Gastroesophageal sphincter (tissue), 4 donors: ENCODE measurements around the gene THRB. TPM values are rescaled to one million over a fixed set of nuclear protein-coding genes. Genes with fewer than 3 reads are reported as not detected.

ENCODE experiments used
- ATAC-seq: fragments of 150-250 bp; one replicate; pipeline ENCODE4 v1.9.1; 2016; ENCODE audit warnings: mild to moderate bottlenecking, moderate library complexity
- H3K27ac ChIP-seq, 4 donors: fragments of 200-600 bp; sonication (generic) in 3 of 4; 1 replicate in 3 of 4; 2 replicates in 1 of 4; pipeline ENCODE4 v1.5.1; 2016 to 2019
- H3K27me3 ChIP-seq: fragments of 200-600 bp; sonication (generic); one replicate; pipeline ENCODE4 v1.5.1; 2019
- H3K36me3 ChIP-seq, 2 donors: fragments of 200-600 bp; sonication (generic); one replicate each; pipeline ENCODE4 v1.5.1; 2019; ENCODE audit warnings: control low read depth in 1 of 2
- H3K4me1 ChIP-seq, 3 donors: fragments of 200-600 bp; sonication (generic); 1 replicate in 2 of 3; 2 replicates in 1 of 3; pipeline ENCODE4 v1.5.1; 2016 to 2019; ENCODE audit warnings: control low read depth in 2 of 3
- H3K4me3 ChIP-seq, 2 donors: fragments of 200-600 bp; sonication (generic); one replicate each; pipeline ENCODE4 v1.5.1; 2019; ENCODE audit warnings: mild to moderate bottlenecking in 1 of 2, moderate library complexity in 1 of 2
- H3K9me3 ChIP-seq, 3 donors: fragments of 200-600 bp; sonication (generic); one replicate each; pipeline ENCODE4 v1.5.1; 2017 to 2019; ENCODE audit warnings: control low read depth in 2 of 3
- EP300 ChIP-seq: sonication (generic); formaldehyde crosslinking; IDR thresholded peaks from one replicate; pipeline ENCODE4 v1.6.1; 2017; ENCODE audit warnings: antibody characterized with exemption, mild to moderate bottlenecking
- POLR2A ChIP-seq, 2 donors: fragments of 450-650 bp; IDR thresholded peaks; one replicate each; pipeline ENCODE4 v1.6.1; 2017; ENCODE audit warnings: antibody characterized with exemption in 2 of 2, mild to moderate bottlenecking in 2 of 2, moderate library complexity in 1 of 2
- POLR2AphosphoS5 ChIP-seq: sonication (generic); formaldehyde crosslinking; IDR thresholded peaks from one replicate; pipeline ENCODE4 v1.6.1; 2017; ENCODE audit warnings: antibody characterized with exemption
- WGBS, 2 donors: methylation state at CpG; one replicate each; pipeline ENCODE4 v1.1.5; 2018; ENCODE audit warnings: low coverage in 1 of 2; 5-methylcytosine and 5-hydroxymethylcytosine counted together
- total RNA-seq, 4 donors: library from RNA; depleted of rRNA; stranded (reverse); fragments of >200 nt; gene quantifications; one replicate each; pipeline ENCODE4 v1.1.0, GENCODE V29; 2016
- TF ChIP-seq, protein P1 (sequence below), 4 experiments: fragments of 200-600 bp in 2 of 4; fragments of 450-650 bp in 2 of 4; sonication (generic) in 1 of 4; IDR thresholded peaks; one replicate each; pipeline ENCODE4 v1.5.1; 2017 to 2019; ENCODE audit warnings: antibody characterized with exemption in 4 of 4, mild to moderate bottlenecking in 2 of 4, moderate library complexity in 2 of 4

Gene THRB
- total RNA-seq, 4 donors from 2014 or later = 42.5 to 61.9 (median 55.8) TPM

DNA sequence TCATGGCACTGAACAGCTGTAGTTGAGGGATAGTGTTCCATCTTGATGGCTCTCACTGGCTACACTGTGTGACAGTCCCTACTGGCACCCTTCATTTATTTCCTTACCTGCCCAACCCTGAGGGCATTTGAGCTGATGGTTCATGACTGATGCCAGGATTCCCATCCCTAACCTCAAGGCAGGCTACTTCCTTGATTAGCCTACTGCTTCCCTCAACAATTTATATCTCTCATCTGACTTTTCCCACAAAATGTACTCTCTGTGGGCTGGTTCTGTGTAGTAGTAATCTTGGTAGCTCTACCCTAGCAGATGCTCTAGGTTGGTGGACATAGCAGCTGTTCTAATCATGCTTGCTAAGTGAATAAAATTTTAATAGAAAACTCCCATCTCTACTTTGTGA lies 106.0 kb downstream of the THRB start:
- Histone ChIP-seq H3K27me3 (no peaks in the 10 kb centered on the region), H3K4me3 (no peak overlapping the region), H3K36me3 (no peaks in the 10 kb centered on the region), H3K4me1 (peaks cover 3 to 82% (median 19%) of the 10 kb centered on the region in 3 donors), H3K27ac (peak overlapping the region; percentile 15 to 77 (median 72)), H3K9me3 (no peaks in the 10 kb centered on the region)
- no peak for ATAC-seq
- no peak for TF ChIP-seq POLR2AphosphoS5
- TF ChIP-seq, protein P1, sequence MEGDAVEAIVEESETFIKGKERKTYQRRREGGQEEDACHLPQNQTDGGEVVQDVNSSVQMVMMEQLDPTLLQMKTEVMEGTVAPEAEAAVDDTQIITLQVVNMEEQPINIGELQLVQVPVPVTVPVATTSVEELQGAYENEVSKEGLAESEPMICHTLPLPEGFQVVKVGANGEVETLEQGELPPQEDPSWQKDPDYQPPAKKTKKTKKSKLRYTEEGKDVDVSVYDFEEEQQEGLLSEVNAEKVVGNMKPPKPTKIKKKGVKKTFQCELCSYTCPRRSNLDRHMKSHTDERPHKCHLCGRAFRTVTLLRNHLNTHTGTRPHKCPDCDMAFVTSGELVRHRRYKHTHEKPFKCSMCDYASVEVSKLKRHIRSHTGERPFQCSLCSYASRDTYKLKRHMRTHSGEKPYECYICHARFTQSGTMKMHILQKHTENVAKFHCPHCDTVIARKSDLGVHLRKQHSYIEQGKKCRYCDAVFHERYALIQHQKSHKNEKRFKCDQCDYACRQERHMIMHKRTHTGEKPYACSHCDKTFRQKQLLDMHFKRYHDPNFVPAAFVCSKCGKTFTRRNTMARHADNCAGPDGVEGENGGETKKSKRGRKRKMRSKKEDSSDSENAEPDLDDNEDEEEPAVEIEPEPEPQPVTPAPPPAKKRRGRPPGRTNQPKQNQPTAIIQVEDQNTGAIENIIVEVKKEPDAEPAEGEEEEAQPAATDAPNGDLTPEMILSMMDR (IDR thresholded peaks at IDR 0.05) = no peak
- TF ChIP-seq POLR2A (IDR thresholded peaks at IDR 0.05) = no peak
- TF ChIP-seq EP300 = no peak

DNA sequence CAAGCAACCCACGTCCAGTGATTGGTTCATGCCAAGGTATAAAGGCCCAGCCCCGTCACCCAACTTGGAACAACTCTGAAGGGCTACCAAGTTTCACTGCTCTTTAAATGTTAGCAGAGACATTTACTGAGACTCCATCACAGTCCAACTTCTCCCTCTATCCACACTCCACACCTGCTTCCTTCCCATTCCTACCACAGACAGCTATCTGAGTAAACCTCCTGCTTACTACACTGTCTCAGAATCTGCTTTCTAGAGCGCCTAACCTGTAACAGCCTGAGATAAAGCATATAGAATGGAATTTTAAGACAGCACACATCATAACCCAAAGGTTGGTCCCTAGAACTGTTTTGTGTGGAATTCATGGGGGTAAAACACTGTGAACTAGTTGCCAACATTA lies 106.5 kb downstream of the THRB start:
- WGBS, 2 donors = 85 to 90% methylated on average over 2 of the region's 3 CpGs
- Histone ChIP-seq H3K4me3 (no peak overlapping the region), H3K4me1 (peaks cover 3 to 80% (median 19%) of the 10 kb centered on the region in 3 donors), H3K27ac (peak overlapping the region; percentile 15 to 77 (median 72)), H3K9me3 (no peaks in the 10 kb centered on the region), H3K36me3 (no peaks in the 10 kb centered on the region), H3K27me3 (no peaks in the 10 kb centered on the region)
- ATAC-seq = no peak
- TF ChIP-seq, protein P1 (IDR thresholded peaks at IDR 0.05) = no peak
- no peak for TF ChIP-seq POLR2A (IDR thresholded peaks at IDR 0.05)
- no peak for TF ChIP-seq POLR2AphosphoS5
- TF ChIP-seq EP300 = no peak

DNA sequence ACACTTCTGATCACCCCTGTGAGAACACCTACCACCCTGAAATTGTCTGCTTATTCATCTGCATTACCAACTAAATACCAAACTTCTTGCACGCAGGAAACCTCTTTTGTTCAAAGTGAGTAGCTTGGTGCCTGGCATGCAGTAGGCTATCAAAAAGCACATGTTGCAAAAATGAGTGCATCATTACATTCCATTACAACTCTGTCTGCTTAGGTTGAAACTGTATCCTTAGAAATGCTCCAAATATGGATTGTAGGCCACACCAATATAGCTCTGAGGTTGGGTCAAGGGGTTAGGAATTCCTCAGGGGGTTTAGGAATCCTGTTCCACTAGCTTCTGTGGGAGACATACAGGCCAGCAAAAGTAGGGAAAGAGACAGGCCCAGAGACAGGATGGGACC lies 107.2 kb downstream of the THRB start:
- peak overlapping the region in 3 of 4 donors; percentile 70 to 77 (median 75) for H3K27ac ChIP-seq
- TF ChIP-seq POLR2AphosphoS5 (no peak), POLR2A (IDR thresholded peaks at IDR 0.05) (no peak), EP300 (no peak)
- TF ChIP-seq, protein P1 (IDR thresholded peaks at IDR 0.05) = no peak
- H3K4me1 ChIP-seq = peaks cover 3 to 77% (median 19%) of the 10 kb centered on the region in 3 donors
- H3K9me3 ChIP-seq = no peaks in the 10 kb centered on the region
- H3K27me3 ChIP-seq = no peaks in the 10 kb centered on the region
- H3K36me3 ChIP-seq = no peaks in the 10 kb centered on the region
- 57 to 82% methylated on average over 1 of the region's 1 CpG for WGBS, 2 donors
- H3K4me3 ChIP-seq = no peak overlapping the region
- no peak for ATAC-seq

DNA sequence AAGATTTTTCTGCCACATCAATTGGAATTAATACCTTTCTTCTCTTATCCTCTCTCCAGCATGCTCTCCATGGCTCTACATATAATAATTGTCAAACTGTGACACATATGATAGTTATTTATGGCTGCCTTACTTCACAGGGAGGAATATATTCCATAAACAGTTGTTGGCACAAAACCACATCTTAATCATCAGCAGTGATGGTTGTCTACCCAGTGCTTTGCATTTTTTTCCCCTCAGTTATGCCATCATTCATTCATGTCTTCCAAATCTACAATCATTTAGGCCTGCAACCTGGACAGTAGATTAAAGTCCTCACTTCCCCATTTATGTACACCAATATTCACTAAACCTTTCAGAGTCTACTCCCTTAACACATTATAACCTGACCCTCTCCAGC lies 107.7 kb downstream of the THRB start:
- Histone ChIP-seq H3K36me3 (no peaks in the 10 kb centered on the region), H3K9me3 (no peaks in the 10 kb centered on the region), H3K4me3 (no peak overlapping the region), H3K4me1 (peaks cover 3 to 77% (median 19%) of the 10 kb centered on the region in 3 donors), H3K27ac (peak overlapping the region in 3 of 4 donors; percentile 70 to 77 (median 75)), H3K27me3 (no peaks in the 10 kb centered on the region)
- no peak for TF ChIP-seq POLR2A (IDR thresholded peaks at IDR 0.05)
- no peak for ATAC-seq

DNA sequence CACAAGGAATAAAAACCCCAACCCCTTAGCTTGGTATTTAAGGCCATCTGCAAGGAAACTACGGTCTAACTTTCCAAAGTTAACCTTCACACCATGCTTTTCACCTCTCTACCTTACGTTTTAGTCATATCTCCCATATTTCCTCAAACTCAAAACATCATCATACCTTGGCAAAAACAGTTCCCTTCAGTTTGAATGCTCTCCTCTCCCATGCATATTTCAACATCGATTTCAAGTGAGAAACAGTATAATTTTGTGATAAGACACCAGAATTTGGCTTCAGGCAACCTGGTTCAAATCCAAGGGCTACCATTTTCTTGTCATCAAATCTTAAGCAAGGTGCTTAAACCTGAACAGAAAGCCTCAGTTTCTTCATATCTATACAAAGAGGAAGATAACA lies 108.2 kb downstream of the THRB start:
- TF ChIP-seq POLR2AphosphoS5 = no peak
- no peaks in the 10 kb centered on the region for H3K36me3 ChIP-seq
- H3K27me3 ChIP-seq = no peaks in the 10 kb centered on the region
- peak overlapping the region in 3 of 4 donors; percentile 70 to 77 (median 75) for H3K27ac ChIP-seq
- H3K9me3 ChIP-seq = no peaks in the 10 kb centered on the region
- no peak overlapping the region for H3K4me3 ChIP-seq
- 74 to 94% methylated on average over 3 of the region's 3 CpGs for WGBS, 2 donors
- peaks cover 3 to 77% (median 19%) of the 10 kb centered on the region in 3 donors for H3K4me1 ChIP-seq
- ATAC-seq = no peak

DNA sequence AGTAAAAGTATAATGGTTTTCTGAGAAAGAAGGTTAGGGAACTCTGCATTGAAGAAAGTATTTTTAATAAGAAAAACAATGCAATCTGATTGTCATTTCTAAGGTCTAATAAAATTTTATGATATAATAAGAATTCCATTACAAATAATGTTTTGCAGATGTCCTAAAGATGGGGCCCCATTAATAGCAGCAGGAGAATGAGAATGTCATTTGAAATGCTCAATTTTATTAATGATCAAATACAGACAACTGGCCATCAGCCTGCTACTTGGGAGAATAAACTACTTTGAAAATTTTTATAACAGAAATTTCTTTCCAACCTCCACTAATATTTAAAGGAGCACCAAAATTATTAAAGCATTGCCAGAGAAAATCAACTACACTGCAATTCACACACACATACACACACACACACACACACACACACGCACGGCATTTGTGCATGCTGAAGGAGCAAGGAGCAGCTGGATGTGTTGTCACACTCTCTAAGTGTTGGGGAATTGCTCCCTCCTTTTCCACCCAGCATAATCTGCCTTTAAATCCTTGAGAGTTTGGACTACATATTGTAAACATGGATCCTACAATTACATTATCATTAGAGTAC lies 109.5 kb downstream of the THRB start:
- Histone ChIP-seq H3K9me3 (no peaks in the 10 kb centered on the region), H3K27me3 (no peaks in the 10 kb centered on the region), H3K4me3 (no peak overlapping the region), H3K36me3 (no peaks in the 10 kb centered on the region), H3K27ac (no peak overlapping the region), H3K4me1 (peaks cover 3 to 75% (median 16%) of the 10 kb centered on the region in 3 donors)
- 43 to 72% methylated on average over 2 of the region's 2 CpGs for WGBS, 2 donors
- TF ChIP-seq POLR2AphosphoS5 (no peak), EP300 (no peak), POLR2A (IDR thresholded peaks at IDR 0.05) (no peak)
- TF ChIP-seq, protein P1 (IDR thresholded peaks at IDR 0.05) = no peak
- no peak for ATAC-seq
